AG10803 (cell line): Measurements from ENCODE around the gene CRB2.

Experiments used
- DNase-seq: peaks from one replicate; pipeline ENCODE4 v3.0.0; 2010; ENCODE audit warnings: low read depth
- H3K4me3 ChIP-seq: 2 replicates; pipeline ENCODE4 v1.5.1; 2011; ENCODE audit warnings: mild to moderate bottlenecking, low read length, control low read depth
- CTCF ChIP-seq: conservative IDR thresholded peaks from 2 replicates; pipeline ENCODE4 v1.5.1; 2011; ENCODE audit warnings: mild to moderate bottlenecking, low read length, control low read depth, inconsistent platforms

Gene CRB2

GRCh38 chr9:123391233-123391632, 35.2 kb downstream of the CRB2 start:
- DNase-seq: no peak
- no peak for TF ChIP-seq CTCF
- H3K4me3 ChIP-seq: no peak overlapping the region

- H3K4me3 ChIP-seq: no peak overlapping the region
- TF ChIP-seq CTCF: no peak
- no peak for DNase-seq
Observed at GRCh38 chr9:123391946-123392345, 35.9 kb downstream of the CRB2 start.

- H3K4me3 ChIP-seq: no peak overlapping the region
- no peak for DNase-seq
- no peak for TF ChIP-seq CTCF
Observed at GRCh38 chr9:123392802-123393201, 36.8 kb downstream of the CRB2 start.

- H3K4me3 ChIP-seq: no peak overlapping the region
- DNase-seq: no peak
- TF ChIP-seq CTCF: no peak
Observed at GRCh38 chr9:123394291-123395235, 38.6 kb downstream of the CRB2 start.

- no peak for DNase-seq
- H3K4me3 ChIP-seq: no peak overlapping the region
- TF ChIP-seq CTCF: no peak
Observed at GRCh38 chr9:123395276-123395688, 39.3 kb downstream of the CRB2 start.

GRCh38 chr9:123395689-123396511, 39.9 kb downstream of the CRB2 start:
- no peak overlapping the region for H3K4me3 ChIP-seq
- TF ChIP-seq CTCF: no peak
- DNase-seq: no peak
